Common myeloid progenitor, CD34-positive (primary cell): Measurements from ENCODE around the gene HMGB3.

Experiments used
- CTCF ChIA-PET: fragments of 350-600 bp; sonication (Branson Sonifier 250); formaldehyde crosslinking; loops from one replicate; lab custom pipeline; 2021; ENCODE audit warnings: antibody characterized with exemption; lab: Charles Lee
- POLR2A ChIA-PET: fragments of 350-600 bp; sonication (Branson Sonifier 250); formaldehyde crosslinking; loops from one replicate; lab custom pipeline; 2021; ENCODE audit warnings: antibody characterized with exemption; lab: Charles Lee
- DNase-seq, 3 donors: peaks; one replicate each; pipeline versions ENCODE4 v3.0.0 to v3.0.0-alpha.2; 2013
- H3K27ac ChIP-seq, 2 experiments: 1 replicate in 1 of 2; 2 replicates in 1 of 2; pipeline ENCODE4 v1.7.0; 2013; ENCODE audit warnings: inconsistent platforms in 2 of 2, low read length in 2 of 2, mild to moderate bottlenecking in 2 of 2, low read depth in 1 of 2, moderate library complexity in 1 of 2; ENCODE audit not compliant: severe bottlenecking in 2 of 2, insufficient read depth in 1 of 2, poor library complexity in 1 of 2
- H3K27me3 ChIP-seq, 5 experiments: replicated peaks in 2 of 5; 1 replicate in 3 of 5; 2 replicates in 2 of 5; pipeline versions ENCODE4 v1.6.1 to v1.7.0; 2013; ENCODE audit warnings: low read length in 4 of 5, mild to moderate bottlenecking in 2 of 5, moderate library complexity in 2 of 5, inconsistent platforms in 1 of 5; ENCODE audit not compliant: insufficient read depth in 5 of 5, control insufficient read depth in 4 of 5
- H3K36me3 ChIP-seq, 4 experiments: 1 replicate in 2 of 4; 2 replicates in 2 of 4; pipeline versions ENCODE4 v1.6.1 to v1.7.0; 2013; ENCODE audit warnings: low read length in 3 of 4, control low read depth in 1 of 4, mild to moderate bottlenecking in 1 of 4; ENCODE audit not compliant: control insufficient read depth in 4 of 4, insufficient read depth in 4 of 4
- H3K4me1 ChIP-seq, 4 experiments: 1 replicate in 3 of 4; 2 replicates in 1 of 4; pipeline versions ENCODE4 v1.6.1 to v1.7.1; 2013; ENCODE audit warnings: low read length in 3 of 4, mild to moderate bottlenecking in 3 of 4, control low read depth in 1 of 4, inconsistent platforms in 1 of 4, moderate library complexity in 1 of 4; ENCODE audit not compliant: control insufficient read depth in 4 of 4, insufficient read depth in 4 of 4; ENCODE audit errors: control extremely low read depth in 1 of 4
- H3K4me3 ChIP-seq, 7 experiments: 1 replicate in 4 of 7; 2 replicates in 3 of 7; pipeline versions ENCODE4 v1.5.1 to v1.7.0; 2013; ENCODE audit warnings: mild to moderate bottlenecking in 7 of 7, low read length in 6 of 7, moderate library complexity in 6 of 7, inconsistent platforms in 2 of 7, low read depth in 2 of 7, control low read depth in 1 of 7; ENCODE audit not compliant: insufficient read depth in 4 of 7, control insufficient read depth in 1 of 7; ENCODE audit errors: extremely low read depth in 1 of 7
- H3K9me3 ChIP-seq, 5 experiments: 1 replicate in 4 of 5; 2 replicates in 1 of 5; pipeline versions ENCODE4 v1.6.1 to v1.7.1; 2013; ENCODE audit warnings: low read length in 4 of 5, mild to moderate bottlenecking in 2 of 5, inconsistent platforms in 1 of 5, low read depth in 1 of 5, moderate library complexity in 1 of 5; ENCODE audit not compliant: control insufficient read depth in 4 of 5, insufficient read depth in 2 of 5; ENCODE audit errors: control extremely low read depth in 1 of 5
- WGBS: methylation state at CpG from one replicate; pipeline ENCODE4 v1.1.5; 2013; ENCODE audit not compliant: insufficient coverage; 5-methylcytosine and 5-hydroxymethylcytosine counted together

The HMGB3 gene

GRCh38 chrX:150977411-150978162 is 5.5 kb upstream of the HMGB3 start:
- Histone ChIP-seq H3K27ac (no peak overlapping the region), H3K4me1 (peaks cover 0 to 5% (median 2%) of the 10 kb centered on the region in 4 experiments), H3K36me3 (no peaks in the 10 kb centered on the region), H3K4me3 (no peak overlapping the region), H3K9me3 (no peaks in the 10 kb centered on the region), H3K27me3 (peaks cover 0 to 4% (median 0%) of the 10 kb centered on the region in 5 experiments)
- DNase-seq, result no peak
- 88% methylated on average over 22 of the region's 25 CpGs for WGBS
- ChIA-PET CTCF (no interaction called here), POLR2A (no interaction called here)

- H3K36me3 ChIP-seq, result no peaks in the 10 kb centered on the region
- ChIA-PET CTCF (no interaction called here), POLR2A (no interaction called here)
- peaks cover 0 to 4% (median 0%) of the 10 kb centered on the region in 5 experiments for H3K27me3 ChIP-seq
- H3K4me1 ChIP-seq, result peaks cover 2 to 13% (median 6%) of the 10 kb centered on the region in 4 experiments
- no peak overlapping the region for H3K4me3 ChIP-seq
- no peaks in the 10 kb centered on the region for H3K9me3 ChIP-seq
- WGBS, result 98% methylated on average over 5 of the region's 5 CpGs
- no peak for DNase-seq
- no peak overlapping the region for H3K27ac ChIP-seq
These were observed 2.9 kb upstream of the HMGB3 start for GRCh38 chrX:150980186-150980585.

- H3K27me3 ChIP-seq, result peaks cover 0 to 2% (median 0%) of the 10 kb centered on the region in 5 experiments
- no peak for DNase-seq
- no peaks in the 10 kb centered on the region for H3K9me3 ChIP-seq
- 86% methylated on average over 2 of the region's 4 CpGs for WGBS
- H3K4me3 ChIP-seq, result no peak overlapping the region
- CTCF ChIA-PET, result no interaction called here
- POLR2A ChIA-PET, result no interaction called here
- no peak overlapping the region for H3K27ac ChIP-seq
- peaks cover 3 to 18% (median 11%) of the 10 kb centered on the region in 4 experiments for H3K4me1 ChIP-seq
- no peaks in the 10 kb centered on the region for H3K36me3 ChIP-seq
These were observed 2.4 kb upstream of the HMGB3 start for GRCh38 chrX:150980711-150981110.

GRCh38 chrX:150982235-150982787 is 824 bp upstream of the HMGB3 start:
- no peak overlapping the region for H3K27ac ChIP-seq
- peaks cover 0 to 5% (median 3%) of the 10 kb centered on the region in 4 experiments for H3K36me3 ChIP-seq
- H3K4me1 ChIP-seq, result peaks cover 3 to 19% (median 11%) of the 10 kb centered on the region in 4 experiments

GRCh38 chrX:150983521-150984168 is 510 bp downstream of the HMGB3 start:
- DNase-seq, result peak in 2 of 3 donors; percentile 29 to 36
- H3K36me3 ChIP-seq, result peaks cover 2 to 5% (median 5%) of the 10 kb centered on the region in 4 experiments
- H3K9me3 ChIP-seq, result no peaks in the 10 kb centered on the region
- H3K4me1 ChIP-seq, result peaks cover 3 to 19% (median 11%) of the 10 kb centered on the region in 4 experiments
- H3K27me3 ChIP-seq, result peaks cover 0 to 2% (median 0%) of the 10 kb centered on the region in 5 experiments
- peak overlapping the region; percentile 20 to 79 (median 67) for H3K4me3 ChIP-seq
- CTCF ChIA-PET, result no interaction called here
- POLR2A ChIA-PET, result no interaction called here
- no peak overlapping the region for H3K27ac ChIP-seq
- 35% methylated on average over 91 of the region's 96 CpGs for WGBS

More at GRCh38 chrX:150982235-150982787, 824 bp upstream of the HMGB3 start:
- WGBS, result 52% methylated on average over 18 of the region's 20 CpGs
- POLR2A ChIA-PET, result no interaction called here
- peak in 1 of 3 donors; percentile 49 for DNase-seq
- peak overlapping the region; percentile 21 to 79 (median 62) for H3K4me3 ChIP-seq
- H3K27me3 ChIP-seq, result peaks cover 0 to 2% (median 0%) of the 10 kb centered on the region in 5 experiments
- CTCF ChIA-PET, result no interaction called here
- H3K9me3 ChIP-seq, result no peaks in the 10 kb centered on the region

- H3K4me3 ChIP-seq, result peak overlapping the region; percentile 38 to 80 (median 67)
- peak in 2 of 3 donors; percentile 23 to 35 for DNase-seq
These were observed 1.2 kb downstream of the HMGB3 start for GRCh38 chrX:150984169-150984824.

More at GRCh38 chrX:150984169-150984824, 1.2 kb downstream of the HMGB3 start:
- Histone ChIP-seq H3K27ac (peak overlapping the region in 1 of 2 experiments; percentile 43), H3K9me3 (no peaks in the 10 kb centered on the region), H3K4me1 (peaks cover 3 to 19% (median 11%) of the 10 kb centered on the region in 4 experiments), H3K27me3 (peaks cover 0 to 2% (median 0%) of the 10 kb centered on the region in 5 experiments), H3K36me3 (peaks cover 4 to 8% (median 5%) of the 10 kb centered on the region in 4 experiments)
- POLR2A ChIA-PET, result no interaction called here
- CTCF ChIA-PET, result interaction anchor here (1.4 kb wide), 1 partner anchor 92 kb away, joined by 3 read pairs; no protein-coding TSS in a partner anchor
- 32% methylated on average over 59 of the region's 93 CpGs for WGBS
